ENCODE measurements around the gene UGT1A5.

DNA sequence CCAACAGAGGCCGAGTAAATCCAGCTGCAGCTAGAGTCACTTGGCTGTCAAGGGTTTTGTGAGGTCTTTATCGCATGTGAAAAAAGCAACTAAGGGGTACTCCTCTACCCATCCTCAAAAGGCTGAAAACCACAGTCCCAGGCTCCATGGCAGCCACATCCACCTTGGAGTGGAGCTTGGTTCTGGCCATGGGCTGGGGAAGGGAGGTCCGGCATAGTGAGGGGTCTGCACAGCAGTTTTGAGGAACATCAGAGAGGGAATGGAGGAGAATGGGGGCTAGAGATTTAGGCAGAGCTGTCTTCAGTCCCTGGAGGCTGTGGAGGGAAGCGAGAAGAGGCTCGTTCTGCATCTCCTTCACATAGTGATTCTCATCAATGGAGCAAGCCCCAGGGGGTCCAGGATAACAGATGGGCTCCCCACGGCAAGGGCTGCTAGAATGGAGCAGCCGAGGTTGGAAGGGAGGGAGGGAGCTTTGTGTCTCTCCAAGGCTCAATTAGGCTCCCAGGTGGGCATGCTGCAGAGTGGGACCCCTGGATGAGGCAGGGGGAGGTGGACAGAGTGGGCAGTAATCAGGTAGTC lies 86.5 kb downstream of the UGT1A5 start:
- TF ChIP-seq, protein P1, sequence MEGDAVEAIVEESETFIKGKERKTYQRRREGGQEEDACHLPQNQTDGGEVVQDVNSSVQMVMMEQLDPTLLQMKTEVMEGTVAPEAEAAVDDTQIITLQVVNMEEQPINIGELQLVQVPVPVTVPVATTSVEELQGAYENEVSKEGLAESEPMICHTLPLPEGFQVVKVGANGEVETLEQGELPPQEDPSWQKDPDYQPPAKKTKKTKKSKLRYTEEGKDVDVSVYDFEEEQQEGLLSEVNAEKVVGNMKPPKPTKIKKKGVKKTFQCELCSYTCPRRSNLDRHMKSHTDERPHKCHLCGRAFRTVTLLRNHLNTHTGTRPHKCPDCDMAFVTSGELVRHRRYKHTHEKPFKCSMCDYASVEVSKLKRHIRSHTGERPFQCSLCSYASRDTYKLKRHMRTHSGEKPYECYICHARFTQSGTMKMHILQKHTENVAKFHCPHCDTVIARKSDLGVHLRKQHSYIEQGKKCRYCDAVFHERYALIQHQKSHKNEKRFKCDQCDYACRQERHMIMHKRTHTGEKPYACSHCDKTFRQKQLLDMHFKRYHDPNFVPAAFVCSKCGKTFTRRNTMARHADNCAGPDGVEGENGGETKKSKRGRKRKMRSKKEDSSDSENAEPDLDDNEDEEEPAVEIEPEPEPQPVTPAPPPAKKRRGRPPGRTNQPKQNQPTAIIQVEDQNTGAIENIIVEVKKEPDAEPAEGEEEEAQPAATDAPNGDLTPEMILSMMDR (IDR thresholded peaks at IDR 0.05; ENCODE audit: insufficient read depth, low read length, poor library complexity, severe bottlenecking) = no peak
- no peak for TF ChIP-seq EZH2phosphoT487 (conservative IDR thresholded peaks at IDR 0.05; ENCODE audit: low read length)

All from SU-DHL-6 (cell line).